ENCODE measurements around the gene PYCR2.
A peak's percentile ranks its signal among the peaks of the same experiment; 100 is the strongest.

PYCR2 gene

DNA sequence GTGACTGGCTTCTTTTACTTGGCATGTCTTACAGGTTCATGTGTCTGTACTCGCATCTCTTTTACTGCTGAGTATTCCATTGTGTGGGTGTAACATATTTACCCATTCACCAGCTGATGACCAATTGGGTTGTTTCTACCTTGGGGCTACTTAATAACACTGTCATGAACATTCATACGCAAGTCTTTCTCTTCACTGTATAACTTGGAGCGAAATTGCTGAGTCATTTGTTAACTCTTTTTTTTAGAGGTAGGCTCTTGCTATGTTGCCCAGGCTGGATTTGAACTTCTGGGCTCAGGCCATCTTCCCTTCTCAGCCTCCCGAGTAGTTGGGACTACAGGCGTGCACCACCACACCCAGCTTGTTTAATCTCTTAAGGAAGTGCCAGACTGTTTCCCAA is 6.5 kb downstream of the PYCR2 start:
- no peak for DNase-seq

DNA sequence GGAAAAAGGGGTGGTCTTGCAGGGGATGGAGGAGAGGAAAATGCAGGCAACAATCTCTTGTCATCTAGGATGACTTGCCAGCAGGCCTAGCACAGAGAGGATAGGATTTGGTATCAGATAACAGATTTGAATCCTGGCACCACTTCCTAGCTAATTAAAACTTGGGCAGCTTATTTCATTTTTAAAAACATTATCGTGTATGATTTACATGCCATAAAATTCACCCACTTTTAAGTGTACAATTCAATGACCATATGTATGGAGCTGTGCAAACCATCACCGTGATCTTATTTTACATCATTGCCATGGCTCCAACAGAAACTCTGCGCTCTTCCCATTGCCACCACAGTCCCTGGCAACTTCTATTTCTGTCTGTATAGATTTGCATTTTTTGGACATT is 6.9 kb downstream of the PYCR2 start:
- no peak for DNase-seq

DNA sequence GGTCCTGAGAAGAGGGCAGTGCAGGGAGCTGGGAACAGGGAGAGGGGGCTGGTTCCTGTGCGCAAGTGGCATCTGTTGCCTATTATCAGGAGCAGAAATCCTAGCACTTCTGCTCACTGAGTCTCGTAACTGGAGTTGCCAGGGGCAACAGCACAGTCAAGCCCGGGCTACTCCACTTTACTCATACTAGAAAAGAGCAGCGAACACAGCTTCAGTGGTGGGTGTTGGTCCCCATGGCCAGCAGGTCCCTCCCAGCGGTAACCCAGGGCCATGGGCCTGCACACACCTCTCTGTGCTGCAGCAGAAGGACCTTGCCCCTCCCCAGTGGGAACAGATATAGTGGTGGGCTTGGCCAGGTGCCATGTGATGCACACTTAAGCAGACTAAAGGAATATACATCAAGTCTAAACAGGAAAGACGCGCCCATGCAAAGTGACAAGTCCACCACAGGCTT is 8.5 kb downstream of the PYCR2 start:
- peak; percentile 28 to 86 (median 61) for DNase-seq

DNA sequence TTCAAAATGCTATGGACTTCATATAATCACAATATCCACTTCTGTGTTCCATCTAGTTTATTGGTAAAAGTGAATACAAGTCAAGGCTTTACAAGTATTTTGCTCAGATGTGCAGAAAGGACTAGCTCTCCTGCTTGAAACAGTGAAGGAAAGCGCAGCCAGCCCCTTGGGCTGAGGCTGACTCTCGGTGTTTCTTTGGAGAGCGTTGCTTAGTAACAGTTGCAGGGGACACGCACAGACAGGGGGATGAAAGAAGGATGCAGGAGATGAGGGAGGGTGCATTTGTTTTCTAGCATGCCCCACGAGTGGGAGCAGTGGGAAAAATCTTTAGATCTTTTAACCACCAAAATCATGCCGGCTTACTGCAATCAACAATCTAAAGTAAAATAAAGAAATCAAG is 9.1 kb downstream of the PYCR2 start:
- DNase-seq, result peak in 2 of 3 experiments; percentile 32 to 68

DNA sequence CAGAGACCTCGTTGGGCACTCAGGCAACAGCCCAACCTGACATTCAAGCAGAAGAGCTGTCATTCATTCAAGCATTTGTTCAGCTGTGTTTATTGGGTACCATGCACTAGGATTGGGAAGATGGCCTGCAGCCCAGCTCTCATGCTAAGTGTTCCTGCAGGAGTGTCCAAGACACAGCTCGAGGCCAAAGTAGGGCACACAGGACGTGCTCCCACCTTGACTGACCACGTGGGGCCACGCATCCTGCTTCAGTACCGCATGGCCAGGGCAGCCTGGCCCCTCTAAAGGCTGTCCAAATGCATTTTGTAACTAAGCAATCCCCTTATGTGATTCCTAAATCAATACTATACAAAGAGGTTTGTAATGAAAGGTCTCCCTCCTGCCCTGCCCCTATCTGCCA is 9.7 kb downstream of the PYCR2 start:
- no peak for DNase-seq

DNA sequence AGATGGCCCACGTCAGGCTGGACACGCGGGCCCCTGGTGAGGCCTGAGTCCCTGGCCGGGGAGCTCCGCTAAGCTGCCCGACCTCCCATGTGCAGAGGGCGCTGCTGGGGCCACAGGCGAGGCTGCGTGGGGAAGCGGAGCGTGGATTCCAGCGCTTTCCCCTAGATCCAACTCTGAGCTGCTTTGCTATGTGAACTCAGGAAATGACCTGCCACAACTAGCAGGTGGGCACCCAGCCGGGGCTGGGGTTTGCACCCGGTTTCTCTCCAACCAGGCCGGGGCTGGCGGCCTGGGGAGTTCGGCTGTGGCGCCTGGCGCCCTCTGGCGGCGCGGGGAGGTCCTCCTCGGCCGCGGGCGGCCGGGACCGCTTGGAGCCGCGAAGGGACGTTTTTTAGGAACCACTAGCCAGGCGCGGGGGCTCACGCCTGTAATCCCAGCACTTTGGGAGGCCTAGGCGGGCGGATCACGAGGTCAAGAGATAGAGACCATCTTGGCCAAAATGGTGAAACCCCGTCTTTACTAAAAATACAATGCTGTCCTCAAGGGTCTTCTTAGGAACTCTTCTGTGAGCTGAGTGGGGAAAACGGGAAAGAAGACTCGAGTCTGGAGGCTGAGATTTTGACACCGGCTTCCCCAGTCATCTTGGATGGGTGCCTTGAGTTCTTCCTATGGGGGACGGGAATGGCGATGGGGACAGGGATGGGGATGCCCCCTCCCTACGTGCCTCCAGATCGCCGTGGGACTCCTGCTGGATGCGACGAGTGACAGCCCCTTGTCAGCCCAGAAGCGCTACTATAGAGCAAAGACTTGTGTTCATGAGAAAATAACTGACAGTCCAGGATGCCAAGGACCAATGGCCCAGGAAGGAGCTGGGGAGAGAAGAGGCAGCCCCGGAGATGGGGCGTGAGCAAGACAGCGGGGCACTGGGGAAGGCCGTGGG is 12.6 kb downstream of the PYCR2 start:
- no peak for DNase-seq

DNA sequence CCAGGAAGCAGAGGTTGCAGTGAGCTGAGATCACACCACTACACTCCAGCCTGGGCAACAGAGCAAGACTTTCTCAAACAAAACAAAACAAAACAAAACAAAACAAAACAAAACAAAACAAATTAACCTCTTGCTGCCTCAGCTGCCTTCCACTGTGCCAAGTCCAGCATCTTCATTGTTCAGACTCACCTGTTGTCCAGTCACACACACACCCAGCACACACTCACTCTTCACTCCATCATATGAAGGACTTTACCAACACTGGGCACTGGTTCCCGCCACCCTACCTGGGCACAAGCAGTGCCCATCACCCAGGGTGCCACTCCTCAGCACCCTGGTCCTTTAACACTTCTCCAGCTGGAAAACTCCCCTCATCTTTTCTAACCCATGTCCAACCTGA is 14.6 kb downstream of the PYCR2 start:
- no peak for DNase-seq

DNA sequence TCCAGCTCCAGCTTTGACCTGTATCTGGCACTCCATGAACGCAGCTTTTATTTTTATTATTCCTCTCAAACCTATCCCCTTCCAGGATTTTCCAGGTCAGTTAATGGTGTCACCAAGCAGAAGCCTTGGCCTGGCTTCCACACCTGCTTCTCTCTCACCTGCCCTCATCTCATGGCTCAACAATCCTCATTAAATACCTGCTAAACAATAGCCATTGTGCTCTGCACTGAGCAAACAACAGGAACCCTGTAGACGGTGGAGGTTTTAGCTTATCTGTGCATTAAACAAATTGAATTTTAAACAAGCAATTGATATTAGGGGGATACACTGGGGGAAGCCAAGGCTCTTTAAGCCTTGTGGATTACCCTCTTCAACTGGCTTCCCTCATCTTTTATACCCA is 15.3 kb downstream of the PYCR2 start:
- DNase-seq, result peak in 2 of 3 experiments; percentile 59 to 91

DNA sequence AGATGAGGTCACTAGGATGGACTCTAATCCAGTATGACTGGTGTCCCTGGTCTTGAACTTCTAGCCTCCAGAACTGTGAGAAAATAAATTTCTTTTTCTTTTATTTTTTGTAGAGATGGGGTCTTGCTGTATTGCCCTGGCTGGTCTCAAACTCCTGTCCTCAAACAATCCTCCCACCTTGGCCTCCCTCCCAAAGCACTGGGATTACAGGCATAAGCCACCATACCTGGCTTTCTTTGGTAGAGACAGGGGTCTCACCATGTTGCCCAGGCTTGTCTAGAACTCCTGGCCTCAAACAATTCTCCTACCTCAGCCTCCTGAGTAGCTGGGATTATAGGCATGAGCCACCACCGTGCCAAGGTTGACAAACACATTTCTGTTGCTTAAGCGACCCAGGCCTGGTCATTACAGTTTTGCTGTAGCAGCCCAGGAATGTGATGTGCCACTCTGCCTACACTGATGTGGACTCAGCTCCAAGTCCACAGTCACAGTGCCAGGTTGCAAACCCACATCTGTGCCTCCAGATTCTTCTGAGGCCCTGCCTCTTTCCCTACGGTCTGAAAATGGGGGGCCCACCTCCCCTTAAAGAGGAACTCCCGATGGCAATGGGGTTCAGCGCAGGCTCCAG is 15.9 kb downstream of the PYCR2 start:
- no peak for DNase-seq

DNA sequence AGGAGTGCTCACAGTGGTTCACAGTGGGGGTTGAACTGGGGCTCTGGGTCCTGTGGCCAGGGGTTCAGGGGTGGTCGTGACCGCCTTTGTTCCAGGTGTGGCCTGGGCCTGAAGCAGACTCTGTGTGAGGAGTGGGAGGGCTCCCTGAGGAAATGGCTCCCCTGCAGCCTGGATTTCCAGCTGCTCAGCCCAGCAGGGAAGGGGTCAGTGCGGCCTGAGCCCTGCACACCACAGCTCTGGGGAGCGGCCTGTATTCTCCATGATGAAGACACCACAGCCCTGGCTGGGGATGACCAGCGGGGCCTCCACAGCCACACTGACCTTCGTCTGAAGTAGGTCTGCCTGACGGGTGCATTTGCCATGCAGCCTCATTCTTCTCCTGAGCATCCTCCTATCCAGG is 16.7 kb downstream of the PYCR2 start:
- no peak for DNase-seq

DNA sequence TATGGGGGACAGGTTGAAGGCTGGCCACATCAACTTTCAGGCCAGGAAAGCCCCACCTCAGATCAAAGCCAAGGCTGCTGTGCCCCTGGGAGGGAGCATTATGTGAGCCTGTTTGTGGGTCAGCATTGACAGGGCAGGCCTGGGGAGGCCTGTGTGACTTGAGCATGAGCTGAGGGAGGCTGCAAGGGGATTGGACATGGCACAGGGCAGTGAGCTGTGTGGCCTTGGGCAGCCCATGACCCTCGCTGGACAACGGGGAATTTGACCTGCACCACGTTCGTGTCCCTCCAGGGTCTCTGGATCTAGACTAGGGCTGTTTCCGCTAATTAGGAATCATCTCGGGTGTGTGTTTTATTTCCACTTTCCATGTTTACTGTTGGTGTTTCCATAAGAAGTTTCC is 17.6 kb downstream of the PYCR2 start:
- no peak for DNase-seq

DNA sequence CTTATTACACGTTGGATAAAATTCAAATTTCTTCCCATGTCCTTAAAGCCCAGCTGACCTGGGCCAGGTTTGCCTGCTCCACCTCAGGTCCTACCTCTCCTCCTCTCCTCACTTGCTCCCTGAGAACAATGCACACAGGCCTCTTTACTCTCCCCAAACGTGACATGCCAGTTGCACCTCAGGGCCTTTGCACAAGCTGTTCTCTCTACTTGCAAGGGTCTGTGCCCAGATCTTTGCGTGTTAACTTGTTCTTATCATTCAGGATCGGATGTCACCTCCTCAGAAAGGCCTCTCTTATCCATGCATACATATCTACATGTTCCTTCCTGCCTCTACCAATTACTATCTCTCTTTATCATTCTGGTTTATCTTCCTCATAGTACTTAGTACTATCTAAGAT is 20.4 kb downstream of the PYCR2 start:
- DNase-seq, result no peak

DNA sequence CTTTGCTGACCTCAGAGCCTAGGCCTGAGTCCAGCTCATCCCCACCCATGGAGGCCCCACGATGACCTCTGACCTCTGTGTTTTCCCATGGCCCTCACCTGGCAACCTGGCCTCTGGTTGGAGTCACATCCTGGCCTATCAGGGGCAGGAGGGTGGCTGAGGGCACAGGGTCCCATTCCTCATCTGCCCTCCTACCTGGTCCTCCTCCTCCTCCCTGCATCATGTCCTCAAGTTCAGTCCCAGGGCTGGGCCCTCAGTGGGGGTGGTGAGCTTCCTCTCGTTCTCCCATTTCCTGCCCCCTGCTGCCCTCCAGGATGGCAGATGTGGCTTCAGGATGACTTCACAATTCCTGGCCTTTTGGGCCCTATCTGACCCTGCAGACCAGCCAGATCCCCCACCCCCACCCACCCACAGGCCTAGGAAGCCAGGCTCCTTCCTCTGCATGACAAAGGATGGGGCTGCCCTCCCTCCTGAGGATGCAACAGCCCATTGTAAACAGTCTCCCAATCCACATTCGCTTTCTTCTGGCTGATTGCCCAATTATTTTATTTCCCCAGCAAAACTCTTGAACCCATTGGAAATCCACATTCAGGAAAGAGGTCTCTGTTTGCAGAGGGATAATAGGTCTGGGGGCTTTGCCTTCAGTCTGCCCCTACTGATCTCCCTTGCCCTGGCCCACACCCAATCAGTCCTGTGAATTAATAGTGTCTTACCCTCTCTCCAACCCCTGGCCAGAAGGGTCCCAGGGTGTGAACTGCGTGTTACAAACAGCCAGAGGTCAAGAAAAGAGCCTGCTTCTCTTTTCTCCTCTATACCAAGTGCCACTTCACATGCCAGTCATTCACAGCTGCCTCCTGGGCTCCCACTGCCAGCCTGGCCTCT is 24.8 kb downstream of the PYCR2 start:
- no peak for DNase-seq

DNA sequence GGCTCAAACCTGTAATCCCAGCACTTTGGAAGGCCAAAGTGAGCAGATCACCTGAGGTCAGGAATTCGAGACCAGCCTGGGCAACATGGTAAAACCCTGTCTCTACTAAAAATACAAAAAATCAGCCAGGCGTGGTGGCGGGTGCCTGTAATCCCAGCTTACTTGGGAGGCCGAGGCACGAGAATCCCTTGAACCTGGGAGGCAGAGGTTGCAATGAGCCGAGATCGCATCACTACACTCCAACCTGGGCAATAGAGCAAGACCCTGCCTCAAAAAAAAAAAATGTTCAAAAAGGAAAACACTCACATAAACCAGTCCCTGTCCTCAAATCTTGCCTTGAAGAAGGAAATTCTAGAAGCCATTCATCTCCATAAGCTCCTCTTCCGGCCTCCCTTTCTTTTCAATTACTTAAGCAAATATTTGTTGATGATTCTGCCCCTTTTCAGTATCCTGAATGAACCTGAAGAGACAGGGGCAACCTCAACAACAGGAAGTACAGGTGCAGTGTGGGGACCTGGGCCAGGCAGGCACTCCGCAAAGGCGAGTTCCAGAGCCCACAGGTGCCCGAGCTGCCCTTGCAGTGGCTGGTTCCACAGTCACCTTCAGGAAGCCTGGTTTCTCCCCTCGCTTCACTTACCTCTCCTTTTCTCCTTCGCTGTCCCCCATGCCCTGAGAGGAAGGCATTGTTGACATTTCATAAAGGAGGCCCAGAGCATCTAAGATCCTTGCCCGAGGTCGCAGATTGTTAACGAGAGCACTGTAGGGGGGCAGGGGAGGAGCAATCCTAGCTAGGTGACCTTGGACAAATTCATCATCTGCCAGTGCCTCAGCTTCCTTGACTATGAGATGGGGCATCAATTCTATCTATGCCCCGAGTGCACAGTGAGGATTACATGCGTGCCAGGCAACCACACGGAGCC is 26.2 kb downstream of the PYCR2 start:
- DNase-seq, result peak; percentile 1 to 43 (median 15)

DNA sequence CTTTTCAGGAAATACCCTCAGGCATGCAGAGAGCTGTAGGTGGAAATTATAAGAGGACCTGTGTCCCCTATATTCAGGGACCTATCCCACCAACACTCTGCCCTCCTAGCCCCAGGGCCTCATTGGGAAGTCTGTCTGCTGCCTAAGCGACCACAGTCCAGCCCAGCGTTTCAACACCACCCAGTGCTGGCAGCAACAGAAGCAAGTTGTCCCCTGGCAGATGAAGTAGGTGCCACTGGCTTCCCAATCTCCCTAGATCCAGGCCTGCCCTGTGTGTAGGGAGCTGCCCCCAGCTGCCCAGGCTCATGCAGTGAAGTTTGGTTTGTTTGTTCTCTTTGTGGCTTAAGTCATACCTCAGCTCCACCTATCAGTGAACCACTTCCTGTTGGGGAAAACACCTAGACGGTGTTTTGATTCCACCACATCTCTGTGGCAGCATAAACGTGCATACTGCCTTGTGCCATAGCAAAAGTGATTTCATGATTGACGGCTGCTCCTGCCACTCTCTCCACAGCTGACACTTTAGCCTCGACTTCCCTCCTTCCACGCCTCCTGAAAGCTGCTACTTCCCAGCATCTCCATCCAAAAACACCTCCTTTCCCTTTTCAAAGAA is 27.0 kb downstream of the PYCR2 start:
- peak in 1 of 3 experiments; percentile 25 for DNase-seq

DNA sequence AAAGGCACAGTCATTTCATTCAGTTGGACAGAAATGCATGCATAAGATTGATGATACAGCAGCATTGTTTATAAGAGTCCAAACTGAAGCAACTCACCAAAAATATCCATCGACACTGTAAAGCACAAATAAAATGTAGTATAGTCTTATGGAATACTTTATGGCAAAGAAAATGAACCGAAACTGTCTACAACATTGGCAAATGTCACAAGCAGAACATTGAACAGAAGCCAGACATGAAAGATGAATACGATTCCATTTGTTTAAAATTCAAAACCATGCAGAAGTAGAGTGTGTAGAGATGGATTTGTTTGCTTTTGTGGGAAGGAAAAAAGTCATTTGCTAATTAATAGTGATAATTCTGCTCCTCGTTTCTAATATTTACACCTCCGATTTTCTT is 27.6 kb downstream of the PYCR2 start:
- DNase-seq, result no peak

DNA sequence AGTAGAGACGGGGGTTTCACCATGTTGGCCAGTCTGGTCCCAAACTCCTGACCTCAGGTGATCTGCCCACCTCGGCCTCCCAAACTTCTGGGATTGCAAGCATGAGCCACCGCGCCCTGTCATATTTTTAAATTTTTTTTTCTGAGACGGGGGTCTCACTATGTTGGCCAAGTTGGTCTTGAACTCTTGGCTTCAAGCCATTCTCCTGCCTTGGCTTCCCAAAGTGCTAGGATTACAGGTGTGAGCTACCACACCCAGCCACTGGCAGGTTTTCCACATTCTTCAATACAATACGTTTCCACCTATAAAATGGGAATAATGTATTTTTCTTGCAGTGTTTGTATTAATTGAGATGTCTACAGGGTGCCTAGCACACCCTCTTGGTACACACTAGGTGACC is 31.7 kb downstream of the PYCR2 start:
- no peak for DNase-seq

DNA sequence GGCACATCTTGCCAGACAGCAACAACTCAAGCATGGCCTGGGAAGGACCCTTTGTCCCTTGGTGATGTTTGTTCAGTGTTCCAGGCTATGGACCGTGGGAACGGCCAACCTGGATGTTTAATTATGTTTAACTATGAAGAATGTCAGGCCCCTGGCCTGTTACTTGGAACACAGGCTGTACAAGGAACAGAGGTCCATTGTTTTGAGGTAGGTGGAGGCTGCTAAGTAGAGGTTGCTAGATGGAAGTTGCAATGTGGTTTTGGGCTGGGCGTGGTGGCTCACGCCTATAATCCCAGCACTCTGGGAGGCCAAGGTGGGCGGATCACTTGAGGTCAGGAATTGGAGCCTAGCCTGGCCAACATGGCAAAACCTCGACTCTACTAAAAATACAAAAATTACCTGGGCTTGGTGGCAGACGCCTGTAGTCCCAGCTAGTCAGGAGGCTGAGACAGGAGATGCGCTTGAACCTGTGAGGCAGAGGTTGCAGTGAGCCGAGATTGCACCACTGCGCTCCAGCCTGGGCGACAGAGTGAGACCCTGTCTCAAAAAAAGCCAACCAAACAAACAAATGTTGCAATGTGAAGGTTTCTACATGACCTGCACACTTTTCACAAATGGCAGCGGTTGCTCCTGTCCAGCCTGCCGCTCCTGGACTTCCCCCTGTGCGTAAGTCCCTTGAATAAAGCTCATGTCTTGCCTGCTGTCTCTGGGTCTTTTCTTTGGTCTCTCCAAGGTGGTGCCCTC is 32.6 kb downstream of the PYCR2 start:
- no peak for DNase-seq

DNA sequence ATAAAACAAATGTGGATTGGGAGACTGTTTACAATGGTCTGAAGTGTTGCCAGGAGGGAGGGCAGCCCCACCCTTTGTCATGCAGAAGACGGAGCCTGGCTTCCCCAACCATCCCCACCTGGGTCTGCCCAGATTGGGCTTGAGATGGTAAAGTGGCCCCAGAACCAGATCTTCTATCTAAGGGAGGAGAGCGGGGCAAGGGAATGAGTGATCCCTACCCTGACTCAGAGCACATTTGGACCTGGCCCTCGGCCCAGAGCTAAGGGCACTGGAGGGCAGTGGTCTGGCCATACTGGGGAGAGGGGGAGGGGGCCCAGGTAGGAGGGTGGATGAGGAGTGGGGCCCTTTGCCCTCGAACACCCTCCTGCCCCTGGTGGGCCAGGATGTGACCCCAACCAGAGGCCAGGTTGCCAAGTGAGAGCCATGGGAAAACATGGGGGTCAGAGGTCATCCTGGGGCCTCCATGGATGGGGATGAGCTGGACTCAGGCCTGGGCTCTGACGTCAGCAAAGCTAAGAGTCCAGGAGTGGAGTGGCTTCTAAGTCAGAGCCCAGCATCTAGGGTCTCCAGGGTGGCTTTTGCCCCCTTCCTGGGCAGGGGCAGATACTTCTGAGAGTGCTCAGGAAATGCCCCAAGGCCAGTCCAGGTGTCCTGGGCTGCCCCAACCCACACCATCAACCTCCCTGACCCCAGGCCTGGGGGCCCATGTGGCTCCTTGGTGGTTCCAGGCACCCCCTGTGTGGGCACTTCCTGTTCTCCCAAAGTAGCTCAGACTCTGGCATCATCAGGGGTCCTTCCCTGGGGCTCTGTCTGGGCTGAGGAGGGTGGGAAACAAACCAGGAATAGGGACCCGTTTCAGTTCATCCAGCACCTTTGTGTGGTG is 33.5 kb downstream of the PYCR2 start:
- DNase-seq, result no peak

DNA sequence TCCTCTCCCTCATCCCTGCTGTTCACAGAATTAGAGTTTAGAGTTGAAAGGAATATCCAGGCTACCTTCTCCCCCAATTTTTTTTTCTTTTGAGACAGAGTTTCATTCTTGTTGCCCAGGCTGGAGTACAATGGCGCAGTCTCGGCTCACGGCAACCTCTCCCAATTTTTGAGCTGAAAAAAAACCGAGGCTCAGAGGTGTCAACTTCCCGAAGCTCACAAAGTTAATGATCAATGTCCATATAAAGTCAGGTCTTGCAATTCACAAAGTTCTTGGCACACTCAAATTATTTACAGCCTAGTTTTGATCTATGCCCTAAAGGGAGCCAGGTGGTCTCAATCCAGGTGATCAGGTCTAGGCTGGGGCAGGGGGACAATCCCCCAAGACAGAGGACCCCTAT is 34.3 kb downstream of the PYCR2 start:
- no peak for DNase-seq

Measured in NCI-H1417 (cell line).